Measurements from ENCODE around the gene NTSR1.

GRCh38 chr20:62808211-62808865 is 99.7 kb downstream of the NTSR1 start:
- TF ChIP-seq SUZ12 (IDR thresholded peaks at IDR 0.05; ENCODE audit: extremely low read depth, insufficient read depth, insufficient read length) = no peak
- TF ChIP-seq ZNF274 (IDR thresholded peaks at IDR 0.05; ENCODE audit: low read depth, low read length) = no peak
- no peak for TF ChIP-seq YY1 (IDR thresholded peaks at IDR 0.05; ENCODE audit: insufficient read depth, insufficient read length)

Data from NT2/D1 (cell line).